ENCODE results near the gene PRMT2. TPM values are rescaled to one million over a fixed set of nuclear protein-coding genes. Genes with fewer than 3 reads are reported as not detected.
A peak's percentile ranks its signal among the peaks of the same experiment; 100 is the strongest.
"Not testable (repeated sequence)": the region's sequence is repeated elsewhere in the genome, so short reads cannot be mapped to it uniquely, and the experiment has no call there.

PRMT2 gene
- total RNA-seq, 1 donor from 2014 or later = 96.6 TPM

GRCh38 chr21:46664316-46664995 is 29.0 kb downstream of the PRMT2 start:
- no peak overlapping the region for H3K4me3 ChIP-seq (ENCODE audit: low read length in 3 of 3)
- peaks cover 10 to 21% (median 16%) of the 10 kb centered on the region in 3 donors for H3K36me3 ChIP-seq (ENCODE audit: control insufficient read depth in 3 of 3, insufficient read depth in 3 of 3, low read length in 3 of 3)

GRCh38 chr21:46665566-46665965 is 30.1 kb downstream of the PRMT2 start:
- Histone ChIP-seq H3K4me3 (ENCODE audit: low read length in 3 of 3) (no peak overlapping the region), H3K9me3 (ENCODE audit: control insufficient read depth in 3 of 3, low read length in 3 of 3) (no peaks in the 10 kb centered on the region), H3K36me3 (ENCODE audit: control insufficient read depth in 3 of 3, insufficient read depth in 3 of 3, low read length in 3 of 3) (peaks cover 10 to 21% (median 16%) of the 10 kb centered on the region in 3 donors), H3K27me3 (ENCODE audit: control insufficient read depth in 3 of 3, insufficient read depth in 3 of 3, low read length in 3 of 3) (peaks cover 16 to 27% (median 22%) of the 10 kb centered on the region in 3 donors), H3K4me1 (ENCODE audit: control insufficient read depth in 3 of 3, insufficient read depth in 3 of 3, low read length in 3 of 3) (peaks cover 9 to 13% (median 11%) of the 10 kb centered on the region in 3 donors), H3K9ac (ENCODE audit: low read depth in 1 of 3, low read length in 3 of 3) (no peak overlapping the region), H3K27ac (ENCODE audit: low read depth, low read length) (no peak overlapping the region)

More at GRCh38 chr21:46664316-46664995, 29.0 kb downstream of the PRMT2 start:
- Histone ChIP-seq H3K4me1 (ENCODE audit: control insufficient read depth in 3 of 3, insufficient read depth in 3 of 3, low read length in 3 of 3) (peaks cover 9 to 13% (median 11%) of the 10 kb centered on the region in 3 donors), H3K27ac (ENCODE audit: low read depth, low read length) (no peak overlapping the region), H3K9me3 (ENCODE audit: control insufficient read depth in 3 of 3, low read length in 3 of 3) (no peaks in the 10 kb centered on the region), H3K9ac (ENCODE audit: low read depth in 1 of 3, low read length in 3 of 3) (no peak overlapping the region), H3K27me3 (ENCODE audit: control insufficient read depth in 3 of 3, insufficient read depth in 3 of 3, low read length in 3 of 3) (peaks cover 14 to 18% (median 17%) of the 10 kb centered on the region in 3 donors)

DNA sequence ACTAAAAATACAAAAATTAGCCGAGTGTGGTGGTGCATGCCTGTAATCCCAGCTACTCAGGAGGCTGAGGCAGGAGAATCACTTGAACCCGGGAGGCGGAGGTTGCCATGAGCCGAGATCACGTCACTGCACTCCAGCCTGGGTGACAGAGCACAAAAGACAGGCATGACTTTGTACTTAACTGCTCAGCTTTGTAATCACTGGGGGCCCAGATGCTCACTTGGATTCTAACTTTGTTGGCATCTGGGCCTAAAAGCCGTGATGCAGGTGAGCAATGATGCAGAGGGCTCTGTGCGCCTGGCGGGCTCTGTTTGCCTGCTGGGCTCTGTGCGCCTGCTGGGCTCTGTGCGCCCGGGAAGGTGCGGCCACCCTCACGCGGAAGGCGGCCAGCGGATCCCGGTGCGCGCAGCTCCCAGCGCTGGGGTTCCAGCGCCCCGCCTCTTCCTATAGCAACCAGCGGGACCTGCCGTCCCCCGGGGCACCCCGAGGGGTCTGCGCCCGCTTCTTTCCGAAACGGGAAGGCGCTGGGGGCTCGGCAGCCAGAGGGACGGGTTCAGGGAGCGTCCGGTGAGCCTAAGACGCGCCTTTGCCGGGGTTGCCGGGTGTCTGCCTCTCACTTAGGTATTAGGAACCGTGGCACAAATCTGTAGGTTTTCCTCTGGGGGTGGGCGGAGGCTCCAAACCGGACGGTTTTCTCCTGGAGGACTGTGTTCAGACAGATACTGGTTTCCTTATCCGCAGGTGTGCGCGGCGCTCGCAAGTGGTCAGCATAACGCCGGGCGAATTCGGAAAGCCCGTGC is 31.7 kb downstream of the PRMT2 start:
- Histone ChIP-seq H3K27me3 (ENCODE audit: control insufficient read depth in 3 of 3, insufficient read depth in 3 of 3, low read length in 3 of 3) (peaks cover 17 to 39% (median 30%) of the 10 kb centered on the region in 3 donors), H3K36me3 (ENCODE audit: control insufficient read depth in 3 of 3, insufficient read depth in 3 of 3, low read length in 3 of 3) (peaks cover 10 to 21% (median 16%) of the 10 kb centered on the region in 3 donors), H3K27ac (ENCODE audit: low read depth, low read length) (no peak overlapping the region), H3K9ac (ENCODE audit: low read depth in 1 of 3, low read length in 3 of 3) (peak overlapping the region in 1 of 3 donors; percentile 50), H3K4me1 (ENCODE audit: control insufficient read depth in 3 of 3, insufficient read depth in 3 of 3, low read length in 3 of 3) (peaks cover 8 to 9% (median 9%) of the 10 kb centered on the region in 3 donors), H3K4me3 (ENCODE audit: low read length in 3 of 3) (peak overlapping the region; percentile 41 to 59 (median 48)), H3K9me3 (ENCODE audit: control insufficient read depth in 3 of 3, low read length in 3 of 3) (no peaks in the 10 kb centered on the region)

DNA sequence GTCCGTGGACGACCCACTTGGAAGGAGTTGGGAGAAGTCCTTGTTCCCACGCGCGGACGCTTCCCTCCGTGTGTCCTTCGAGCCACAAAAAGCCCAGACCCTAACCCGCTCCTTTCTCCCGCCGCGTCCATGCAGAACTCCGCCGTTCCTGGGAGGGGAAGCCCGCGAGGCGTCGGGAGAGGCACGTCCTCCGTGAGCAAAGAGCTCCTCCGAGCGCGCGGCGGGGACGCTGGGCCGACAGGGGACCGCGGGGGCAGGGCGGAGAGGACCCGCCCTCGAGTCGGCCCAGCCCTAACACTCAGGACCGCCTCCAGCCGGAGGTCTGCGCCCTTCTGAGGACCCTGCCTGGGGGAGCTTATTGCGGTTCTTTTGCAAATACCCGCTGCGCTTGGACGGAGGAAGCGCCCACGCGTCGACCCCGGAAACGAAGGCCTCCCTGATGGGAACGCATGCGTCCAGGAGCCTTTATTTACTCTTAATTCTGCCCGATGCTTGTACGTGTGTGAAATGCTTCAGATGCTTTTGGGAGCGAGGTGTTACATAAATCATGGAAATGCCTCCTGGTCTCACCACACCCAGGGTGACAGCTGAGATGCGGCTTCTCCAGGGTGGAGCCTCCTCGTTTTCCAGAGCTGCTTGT is 32.4 kb downstream of the PRMT2 start:
- Histone ChIP-seq H3K9ac (ENCODE audit: low read depth in 1 of 3, low read length in 3 of 3) (peak overlapping the region in 1 of 3 donors; percentile 50), H3K27ac (ENCODE audit: low read depth, low read length) (no peak overlapping the region), H3K4me3 (ENCODE audit: low read length in 3 of 3) (peak overlapping the region; percentile 41 to 59 (median 48)), H3K36me3 (ENCODE audit: control insufficient read depth in 3 of 3, insufficient read depth in 3 of 3, low read length in 3 of 3) (peaks cover 10 to 21% (median 16%) of the 10 kb centered on the region in 3 donors), H3K9me3 (ENCODE audit: control insufficient read depth in 3 of 3, low read length in 3 of 3) (no peaks in the 10 kb centered on the region), H3K4me1 (ENCODE audit: control insufficient read depth in 3 of 3, insufficient read depth in 3 of 3, low read length in 3 of 3) (peaks cover 8 to 9% (median 9%) of the 10 kb centered on the region in 3 donors), H3K27me3 (ENCODE audit: control insufficient read depth in 3 of 3, insufficient read depth in 3 of 3, low read length in 3 of 3) (peaks cover 17 to 39% (median 30%) of the 10 kb centered on the region in 3 donors)

GRCh38 chr21:46668381-46668780 is 32.9 kb downstream of the PRMT2 start:
- H3K27ac ChIP-seq (ENCODE audit: low read depth, low read length) = no peak overlapping the region
- H3K27me3 ChIP-seq (ENCODE audit: control insufficient read depth in 3 of 3, insufficient read depth in 3 of 3, low read length in 3 of 3) = peaks cover 17 to 39% (median 30%) of the 10 kb centered on the region in 3 donors
- H3K9ac ChIP-seq (ENCODE audit: low read depth in 1 of 3, low read length in 3 of 3) = no peak overlapping the region
- peaks cover 8 to 9% (median 9%) of the 10 kb centered on the region in 3 donors for H3K4me1 ChIP-seq (ENCODE audit: control insufficient read depth in 3 of 3, insufficient read depth in 3 of 3, low read length in 3 of 3)
- H3K4me3 ChIP-seq (ENCODE audit: low read length in 3 of 3) = peak overlapping the region in 1 of 3 donors; percentile 59
- H3K9me3 ChIP-seq (ENCODE audit: control insufficient read depth in 3 of 3, low read length in 3 of 3) = no peaks in the 10 kb centered on the region
- H3K36me3 ChIP-seq (ENCODE audit: control insufficient read depth in 3 of 3, insufficient read depth in 3 of 3, low read length in 3 of 3) = peaks cover 8 to 17% (median 14%) of the 10 kb centered on the region in 3 donors

DNA sequence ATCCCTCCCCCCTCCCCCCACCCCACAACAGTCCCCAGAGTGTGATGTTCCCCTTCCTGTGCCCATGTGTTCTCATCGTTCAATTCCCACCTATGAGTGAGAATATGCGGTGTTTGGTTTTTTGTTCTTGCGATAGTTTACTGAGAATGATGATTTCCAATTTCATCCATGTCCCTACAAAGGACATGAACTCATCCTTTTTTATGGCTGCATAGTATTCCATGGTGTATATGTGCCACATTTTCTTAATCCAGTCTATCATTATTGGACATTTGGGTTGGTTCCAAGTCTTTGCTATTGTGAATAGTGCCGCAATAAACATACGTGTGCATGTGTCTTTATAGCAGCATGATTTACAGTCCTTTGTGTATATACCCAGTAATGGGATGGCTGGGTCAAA is 33.4 kb downstream of the PRMT2 start:
- not testable (repeated sequence) for H3K27ac ChIP-seq (ENCODE audit: low read depth, low read length); H3K9ac ChIP-seq (ENCODE audit: low read depth in 1 of 3, low read length in 3 of 3); H3K4me3 ChIP-seq (ENCODE audit: low read length in 3 of 3); H3K4me1 ChIP-seq (ENCODE audit: control insufficient read depth in 3 of 3, insufficient read depth in 3 of 3, low read length in 3 of 3); H3K9me3 ChIP-seq (ENCODE audit: control insufficient read depth in 3 of 3, low read length in 3 of 3)
- Histone ChIP-seq H3K27me3 (ENCODE audit: control insufficient read depth in 3 of 3, insufficient read depth in 3 of 3, low read length in 3 of 3) (peaks cover 17 to 39% (median 30%) of the 10 kb centered on the region in 3 donors), H3K36me3 (ENCODE audit: control insufficient read depth in 3 of 3, insufficient read depth in 3 of 3, low read length in 3 of 3) (peaks cover 6 to 14% (median 11%) of the 10 kb centered on the region in 3 donors)

- Histone ChIP-seq H3K4me3 (ENCODE audit: low read length in 3 of 3) (no peak overlapping the region), H3K9ac (ENCODE audit: low read depth in 1 of 3, low read length in 3 of 3) (no peak overlapping the region), H3K4me1 (ENCODE audit: control insufficient read depth in 3 of 3, insufficient read depth in 3 of 3, low read length in 3 of 3) (no peaks in the 10 kb centered on the region), H3K36me3 (ENCODE audit: control insufficient read depth in 3 of 3, insufficient read depth in 3 of 3, low read length in 3 of 3) (no peaks in the 10 kb centered on the region), H3K9me3 (ENCODE audit: control insufficient read depth in 3 of 3, low read length in 3 of 3) (no peaks in the 10 kb centered on the region), H3K27me3 (ENCODE audit: control insufficient read depth in 3 of 3, insufficient read depth in 3 of 3, low read length in 3 of 3) (peaks cover 3 to 22% (median 11%) of the 10 kb centered on the region in 3 donors), H3K27ac (ENCODE audit: low read depth, low read length) (no peak overlapping the region)
These were observed 39.0 kb downstream of the PRMT2 start for GRCh38 chr21:46674430-46675007.

GRCh38 chr21:46675595-46676280 is 40.3 kb downstream of the PRMT2 start:
- Histone ChIP-seq H3K27ac (ENCODE audit: low read depth, low read length) (no peak overlapping the region), H3K4me1 (ENCODE audit: control insufficient read depth in 3 of 3, insufficient read depth in 3 of 3, low read length in 3 of 3) (no peaks in the 10 kb centered on the region), H3K9me3 (ENCODE audit: control insufficient read depth in 3 of 3, low read length in 3 of 3) (no peaks in the 10 kb centered on the region), H3K4me3 (ENCODE audit: low read length in 3 of 3) (no peak overlapping the region), H3K36me3 (ENCODE audit: control insufficient read depth in 3 of 3, insufficient read depth in 3 of 3, low read length in 3 of 3) (no peaks in the 10 kb centered on the region), H3K9ac (ENCODE audit: low read depth in 1 of 3, low read length in 3 of 3) (no peak overlapping the region), H3K27me3 (ENCODE audit: control insufficient read depth in 3 of 3, insufficient read depth in 3 of 3, low read length in 3 of 3) (peaks cover 0 to 10% (median 7%) of the 10 kb centered on the region in 3 donors)

- not testable (repeated sequence) for H3K27ac ChIP-seq (ENCODE audit: low read depth, low read length); H3K36me3 ChIP-seq (ENCODE audit: control insufficient read depth in 3 of 3, insufficient read depth in 3 of 3, low read length in 3 of 3); H3K9me3 ChIP-seq (ENCODE audit: control insufficient read depth in 3 of 3, low read length in 3 of 3); H3K4me3 ChIP-seq (ENCODE audit: low read length in 3 of 3); H3K4me1 ChIP-seq (ENCODE audit: control insufficient read depth in 3 of 3, insufficient read depth in 3 of 3, low read length in 3 of 3); H3K9ac ChIP-seq (ENCODE audit: low read depth in 1 of 3, low read length in 3 of 3); H3K27me3 ChIP-seq (ENCODE audit: control insufficient read depth in 3 of 3, insufficient read depth in 3 of 3, low read length in 3 of 3)
These were observed 41.1 kb downstream of the PRMT2 start for GRCh38 chr21:46676542-46676941.

All from skeletal muscle tissue (tissue), 4 donors.